B cell (primary cell): ENCODE data around the gene TIMM10. TPM values are rescaled to one million over a fixed set of nuclear protein-coding genes. Genes with fewer than 3 reads are reported as not detected.

Experiments
- ATAC-seq: fragments of 200-7000 bp; cut with Tn5 transposase; one replicate; pipeline ENCODE4 v1.10.0; 2021; ENCODE audit warnings: low read depth, mild to moderate bottlenecking, moderate number of reproducible peaks, moderate library complexity
- CTCF ChIA-PET: fragments of 350-600 bp; sonication (Branson Sonifier 250); formaldehyde crosslinking; loops from one replicate; lab custom pipeline; 2021; ENCODE audit warnings: antibody characterized with exemption, inconsistent platforms; lab: Charles Lee
- POLR2A ChIA-PET: fragments of 350-600 bp; sonication (Branson Sonifier 250); formaldehyde crosslinking; loops from one replicate; lab custom pipeline; 2021; ENCODE audit warnings: antibody characterized with exemption; lab: Charles Lee
- DNase-seq: peaks from one replicate; pipeline ENCODE4 v3.0.0; 2013
- H2AFZ ChIP-seq: 2 replicates; pipeline ENCODE4 v1.6.1; 2012; ENCODE audit warnings: mild to moderate bottlenecking, low read depth, low read length; ENCODE audit not compliant: insufficient read depth, poor library complexity, severe bottlenecking
- H3K27ac ChIP-seq, 2 donors: 1 replicate in 1 of 2; 2 replicates in 1 of 2; pipeline ENCODE4 v1.5.1; 2012 to 2013; ENCODE audit warnings: low read length in 2 of 2, mild to moderate bottlenecking in 2 of 2, moderate library complexity in 1 of 2
- H3K27me3 ChIP-seq, 4 experiments: fragments of 200-600 bp in 1 of 4; sonication (generic) in 1 of 4; replicated peaks in 1 of 4; 1 replicate in 2 of 4; 2 replicates in 2 of 4; pipeline versions ENCODE4 v1.6.1 to v1.7.0; 2013 to 2016; ENCODE audit warnings: low read length in 3 of 4, mild to moderate bottlenecking in 2 of 4, mixed read lengths in 1 of 4, moderate library complexity in 1 of 4; ENCODE audit not compliant: insufficient read depth in 4 of 4, control insufficient read depth in 3 of 4; ENCODE audit errors: control extremely low read depth in 1 of 4
- H3K36me3 ChIP-seq, 2 experiments: replicated peaks in 1 of 2; 1 replicate in 1 of 2; 2 replicates in 1 of 2; pipeline versions ENCODE4 v1.6.1 to v1.7.1; 2013; ENCODE audit warnings: low read length in 1 of 2; ENCODE audit not compliant: insufficient read depth in 2 of 2, control insufficient read depth in 1 of 2; ENCODE audit errors: control extremely low read depth in 1 of 2, extremely low read depth in 1 of 2
- H3K4me1 ChIP-seq, 2 donors: fragments of 200-600 bp in 1 of 2; sonication (generic) in 1 of 2; 1 replicate in 1 of 2; 2 replicates in 1 of 2; pipeline versions ENCODE4 v1.5.1 to v1.6.1; 2013 to 2017; ENCODE audit warnings: low read length in 2 of 2; ENCODE audit not compliant: control insufficient read depth in 2 of 2, insufficient read depth in 2 of 2
- H3K4me2 ChIP-seq: replicated peaks from 2 replicates; pipeline ENCODE3; 2012; ENCODE audit warnings: mild to moderate bottlenecking, low read depth, low read length; ENCODE audit not compliant: poor library complexity, severe bottlenecking
- H3K4me3 ChIP-seq, 5 experiments: fragments of 200-600 bp in 1 of 5; sonication (generic) in 1 of 5; 1 replicate in 3 of 5; 2 replicates in 2 of 5; pipeline versions ENCODE4 v1.5.1 to v1.7.0; 2011 to 2016; ENCODE audit warnings: low read length in 4 of 5, mild to moderate bottlenecking in 4 of 5, low read depth in 2 of 5, control low read depth in 1 of 5, moderate library complexity in 1 of 5; ENCODE audit not compliant: insufficient read depth in 1 of 5; ENCODE audit errors: control extremely low read depth in 1 of 5, extremely low read depth in 1 of 5
- H3K79me2 ChIP-seq: fragments of 200-600 bp; sonication (generic); one replicate; pipeline ENCODE4 v1.6.0; 2016; ENCODE audit warnings: low read length; ENCODE audit not compliant: control insufficient read depth, insufficient read depth
- H3K9ac ChIP-seq: fragments of 200-600 bp; sonication (generic); 2 replicates; pipeline ENCODE4 v1.6.1; 2017; ENCODE audit warnings: mild to moderate bottlenecking, low read length, moderate library complexity
- H3K9me3 ChIP-seq, 3 donors: one replicate each; pipeline versions ENCODE4 v1.6.1 to v1.7.1; 2013; ENCODE audit warnings: low read length in 2 of 3; ENCODE audit not compliant: control insufficient read depth in 2 of 3, insufficient read depth in 1 of 3; ENCODE audit errors: control extremely low read depth in 1 of 3
- H4K20me1 ChIP-seq: 2 replicates; pipeline ENCODE4 v1.6.0; 2012; ENCODE audit warnings: mild to moderate bottlenecking, low read length; ENCODE audit not compliant: insufficient read depth, control insufficient read depth, poor library complexity, severe bottlenecking
- H3K27ac Mint-ChIP-seq: one replicate; pipeline ENCODE4 v1.8.0; 2021; ENCODE audit warnings: mixed read lengths
- H3K27me3 Mint-ChIP-seq: one replicate; pipeline ENCODE4 v1.8.0; 2021; ENCODE audit warnings: mixed read lengths
- H3K4me1 Mint-ChIP-seq: one replicate; pipeline ENCODE4 v1.8.0; 2021; ENCODE audit warnings: mixed read lengths
- H3K4me3 Mint-ChIP-seq: one replicate; pipeline ENCODE4 v1.8.0; 2021; ENCODE audit warnings: mixed read lengths
- H3K9me3 Mint-ChIP-seq: one replicate; pipeline ENCODE4 v1.8.0; 2022; ENCODE audit warnings: mixed read lengths; ENCODE audit not compliant: insufficient read depth
- EZH2 ChIP-seq: IDR thresholded peaks from 2 replicates; pipeline ENCODE4 v1.6.1; 2012; ENCODE audit warnings: borderline replicate concordance, low read depth, mild to moderate bottlenecking, moderate library complexity, low read length; ENCODE audit not compliant: insufficient read depth, poor library complexity, severe bottlenecking
- WGBS: methylation state at CpG from one replicate; pipeline ENCODE4 v1.1.5; 2013; ENCODE audit warnings: missing lambda C conversion rate; ENCODE audit not compliant: insufficient coverage; 5-methylcytosine and 5-hydroxymethylcytosine counted together
- intact Hi-C: fragments of 100-400 bp; cut with micrococcal nuclease; formaldehyde crosslinking; loops from one replicate; pipeline ENCODE4 v1.10.0; 2022
- polyA plus RNA-seq: library from polyadenylated mRNA; depleted of rRNA; stranded (reverse); fragments of >200 nt; gene quantifications from 2 replicates; pipeline ENCODE4 v1.2.3, GENCODE V29; 2012
- total RNA-seq, 2 donors: library from RNA; stranded (reverse); fragments of 120-200 nt in 1 of 2; gene quantifications; 1 replicate in 1 of 2; 2 replicates in 1 of 2; pipeline versions ENCODE4 v1.2.3 to v1.2.4, GENCODE V29; 2013 to 2022
- TF ChIP-seq, protein P1 (sequence below): fragments of 200-600 bp; IDR thresholded peaks from one replicate; pipeline ENCODE4 v1.8.0; 2022; ENCODE audit warnings: antibody characterized with exemption, mild to moderate bottlenecking

TIMM10 gene
- total and polyA plus RNA-seq, 2 donors (not counting 1 experiment from before 2014, with no cell fraction given) = 36.5 to 39.6 TPM

DNA sequence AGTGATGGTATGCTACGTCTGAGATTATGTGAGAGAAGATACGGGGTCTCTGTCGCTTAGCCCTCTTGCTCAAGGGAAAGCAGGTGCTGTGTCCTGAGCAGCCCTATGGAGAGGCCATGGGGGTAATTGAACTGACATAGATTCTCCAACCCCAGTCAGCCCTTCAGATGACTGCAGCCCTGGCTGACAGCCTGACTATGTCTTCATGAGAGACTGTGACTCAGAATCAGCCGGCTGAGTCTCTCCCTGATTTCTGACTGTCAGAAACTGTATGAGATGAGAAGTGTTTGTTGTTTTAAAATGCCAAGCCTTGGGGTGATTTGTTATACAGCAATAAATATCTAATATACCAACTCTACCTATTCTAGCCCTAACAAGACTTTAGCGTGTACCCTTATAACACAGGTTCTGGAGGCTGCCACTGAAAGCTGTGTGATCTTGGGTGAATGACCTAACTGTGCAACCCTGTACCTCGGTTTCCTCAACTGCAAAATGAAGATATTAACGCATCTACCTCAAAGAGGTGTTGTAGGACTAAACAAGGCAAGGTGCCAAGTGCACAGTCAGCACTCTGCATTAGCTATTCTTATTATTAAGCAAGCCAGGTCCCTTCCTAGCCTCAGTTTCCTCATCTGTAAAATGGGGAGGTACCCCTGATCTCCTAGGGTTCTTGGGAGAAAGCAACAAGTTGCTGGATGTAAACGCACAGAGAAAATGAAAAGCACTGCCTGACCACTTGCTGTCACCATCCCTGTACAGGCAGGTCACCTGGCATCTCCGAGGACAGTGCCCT is 39.9 kb downstream of the TIMM10 start:
- no peaks in the 10 kb centered on the region for H3K27me3 Mint-ChIP-seq
- no peaks in the 10 kb centered on the region for H3K9me3 Mint-ChIP-seq
- H3K27ac Mint-ChIP-seq = no peak overlapping the region
- ATAC-seq (no peak), DNase-seq (no peak)
- H3K4me1 Mint-ChIP-seq = peaks cover 2% of the 10 kb centered on the region
- no peaks in the 10 kb centered on the region for H3K36me3 ChIP-seq
- H3K9ac ChIP-seq = no peak overlapping the region
- CTCF ChIA-PET = interaction anchor here (1.6 to 12.1 kb wide), 4 partner anchors 26 to 152 kb away, joined by 5 to 355 read pairs (median 92); partner anchors contain the start of gene TIMM10
- H3K4me2 ChIP-seq = no peak overlapping the region
- H3K4me1 ChIP-seq = no peaks in the 10 kb centered on the region
- H3K27me3 ChIP-seq = no peaks in the 10 kb centered on the region
- no peak for TF ChIP-seq EZH2
- TF ChIP-seq, protein P1, sequence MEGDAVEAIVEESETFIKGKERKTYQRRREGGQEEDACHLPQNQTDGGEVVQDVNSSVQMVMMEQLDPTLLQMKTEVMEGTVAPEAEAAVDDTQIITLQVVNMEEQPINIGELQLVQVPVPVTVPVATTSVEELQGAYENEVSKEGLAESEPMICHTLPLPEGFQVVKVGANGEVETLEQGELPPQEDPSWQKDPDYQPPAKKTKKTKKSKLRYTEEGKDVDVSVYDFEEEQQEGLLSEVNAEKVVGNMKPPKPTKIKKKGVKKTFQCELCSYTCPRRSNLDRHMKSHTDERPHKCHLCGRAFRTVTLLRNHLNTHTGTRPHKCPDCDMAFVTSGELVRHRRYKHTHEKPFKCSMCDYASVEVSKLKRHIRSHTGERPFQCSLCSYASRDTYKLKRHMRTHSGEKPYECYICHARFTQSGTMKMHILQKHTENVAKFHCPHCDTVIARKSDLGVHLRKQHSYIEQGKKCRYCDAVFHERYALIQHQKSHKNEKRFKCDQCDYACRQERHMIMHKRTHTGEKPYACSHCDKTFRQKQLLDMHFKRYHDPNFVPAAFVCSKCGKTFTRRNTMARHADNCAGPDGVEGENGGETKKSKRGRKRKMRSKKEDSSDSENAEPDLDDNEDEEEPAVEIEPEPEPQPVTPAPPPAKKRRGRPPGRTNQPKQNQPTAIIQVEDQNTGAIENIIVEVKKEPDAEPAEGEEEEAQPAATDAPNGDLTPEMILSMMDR = no peak
- no peak overlapping the region for H3K4me3 Mint-ChIP-seq
- no peak overlapping the region for H2AFZ ChIP-seq
- no peak overlapping the region for H3K27ac ChIP-seq
- H3K79me2 ChIP-seq = no peaks in the 10 kb centered on the region
- H4K20me1 ChIP-seq = no peaks in the 10 kb centered on the region
- no peak overlapping the region for H3K4me3 ChIP-seq
- WGBS = 96% methylated on average over 8 of the region's 9 CpGs
- intact Hi-C loops = loop anchor here (5.0 kb wide), 1 partner anchor 33 kb away; no protein-coding TSS in a partner anchor
- no peaks in the 10 kb centered on the region for H3K9me3 ChIP-seq
- POLR2A ChIA-PET = no interaction called here
